H1 (cell line): ENCODE data around the gene CADM1. TPM values are rescaled to one million over a fixed set of nuclear protein-coding genes. Genes with fewer than 3 reads are reported as not detected.

ENCODE experiments used
- HDAC6 ChIP-seq: IDR thresholded peaks from one replicate; pipeline ENCODE4 v1.7.1; 2012; ENCODE audit warnings: low read depth, mild to moderate bottlenecking, inconsistent platforms, low read length, moderate library complexity
- JUND ChIP-seq: IDR thresholded peaks from 2 replicates; pipeline ENCODE4 v1.6.1; 2011; ENCODE audit warnings: mild to moderate bottlenecking, improper control_type of control experiment, low read length
- NANOG ChIP-seq: IDR thresholded peaks from 2 replicates; pipeline ENCODE4 v1.6.1; 2011; ENCODE audit warnings: low read length, low read depth, mild to moderate bottlenecking, inconsistent platforms; ENCODE audit not compliant: insufficient read depth, poor library complexity, severe bottlenecking
- TCF12 ChIP-seq: IDR thresholded peaks from 2 replicates; pipeline ENCODE4 v1.6.1; 2011; ENCODE audit warnings: low read depth, mild to moderate bottlenecking, low read length
- polyA plus RNA-seq, 7 experiments: library from polyadenylated mRNA; depleted of rRNA in 3 of 7; stranded (reverse) in 5 of 7; unstranded in 2 of 7; fragments of >200 nt in 5 of 7; fragments of 200-250 nt in 2 of 7; gene quantifications; 1 replicate in 5 of 7; 2 replicates in 1 of 7; 4 replicates in 1 of 7; pipeline versions ENCODE4 v1.2.1 to v1.2.3, GENCODE V29; 2011 to 2013; ENCODE audit warnings: missing spikeins in 2 of 7, mixed read lengths in 2 of 7
- total RNA-seq: library from RNA; stranded (reverse); fragmentation: NEBNext Ultra II Directional; extraction: Animal tissue kit (Norgen Biotek cat#: 25700); gene quantifications from 2 replicates; pipeline ENCODE4 v1.2.1, GENCODE V29; 2021
- TF ChIP-seq, protein P1 (sequence below): fragments of 300-600 bp; sonication (generic); IDR thresholded peaks from 2 replicates; pipeline ENCODE4 v1.7.1; 2012; ENCODE audit warnings: low read length, moderate library complexity, mild to moderate bottlenecking, inconsistent platforms; ENCODE audit not compliant: insufficient replicate concordance
- TF ChIP-seq, protein P2 (sequence below): IDR thresholded peaks from 2 replicates; pipeline ENCODE4 v1.6.1; 2012; ENCODE audit warnings: inconsistent platforms
- TF ChIP-seq, protein P3 (sequence below), 3 experiments: IDR thresholded peaks; 1 replicate in 2 of 3; 2 replicates in 1 of 3; pipeline versions ENCODE4 v1.5.1 to v1.6.1; 2011; ENCODE audit warnings: low read length in 3 of 3, mild to moderate bottlenecking in 3 of 3, inconsistent platforms in 2 of 3, low read depth in 1 of 3, moderate library complexity in 1 of 3; ENCODE audit not compliant: insufficient read depth in 1 of 3; ENCODE audit errors: control extremely low read depth in 1 of 3

The CADM1 gene
- total and polyA plus RNA-seq, 2 of the 8 experiments (the other 6 are each of a cell fraction or from before 2014, with no cell fraction given): 8.3 to 25.3 TPM

DNA sequence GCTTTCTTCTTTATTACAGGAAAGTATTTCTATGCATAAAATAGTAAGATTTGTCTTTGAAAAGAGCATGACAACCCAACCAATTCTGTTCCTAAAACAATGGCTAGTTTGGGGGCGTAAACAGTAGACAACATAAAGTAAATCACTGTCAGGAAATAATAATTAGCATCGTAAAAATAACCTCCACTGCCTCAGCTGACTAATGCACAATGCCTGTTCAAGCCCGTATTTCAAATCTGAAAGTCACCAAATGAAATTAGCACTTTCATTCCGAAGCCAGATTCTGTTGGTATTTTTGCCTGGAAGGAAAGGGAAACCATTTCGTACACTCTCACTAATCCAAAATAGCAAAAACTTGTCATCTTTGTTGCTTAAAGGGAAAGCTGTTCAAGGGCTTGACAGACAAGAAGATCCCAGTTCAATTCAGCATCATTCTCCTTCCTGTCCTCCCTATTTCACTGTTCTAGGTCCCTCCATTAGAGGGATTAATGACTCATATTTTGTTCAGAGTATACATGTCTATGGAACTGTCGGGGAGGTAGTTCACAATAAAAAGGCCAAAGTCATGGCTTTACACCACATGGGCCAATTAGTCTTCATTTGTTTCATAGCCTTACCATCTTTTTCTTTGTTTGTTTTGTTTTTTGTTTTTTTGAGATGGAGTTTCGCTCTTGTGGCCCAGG, 154.7 kb downstream of the CADM1 start (continued):
- TF ChIP-seq, protein P1, sequence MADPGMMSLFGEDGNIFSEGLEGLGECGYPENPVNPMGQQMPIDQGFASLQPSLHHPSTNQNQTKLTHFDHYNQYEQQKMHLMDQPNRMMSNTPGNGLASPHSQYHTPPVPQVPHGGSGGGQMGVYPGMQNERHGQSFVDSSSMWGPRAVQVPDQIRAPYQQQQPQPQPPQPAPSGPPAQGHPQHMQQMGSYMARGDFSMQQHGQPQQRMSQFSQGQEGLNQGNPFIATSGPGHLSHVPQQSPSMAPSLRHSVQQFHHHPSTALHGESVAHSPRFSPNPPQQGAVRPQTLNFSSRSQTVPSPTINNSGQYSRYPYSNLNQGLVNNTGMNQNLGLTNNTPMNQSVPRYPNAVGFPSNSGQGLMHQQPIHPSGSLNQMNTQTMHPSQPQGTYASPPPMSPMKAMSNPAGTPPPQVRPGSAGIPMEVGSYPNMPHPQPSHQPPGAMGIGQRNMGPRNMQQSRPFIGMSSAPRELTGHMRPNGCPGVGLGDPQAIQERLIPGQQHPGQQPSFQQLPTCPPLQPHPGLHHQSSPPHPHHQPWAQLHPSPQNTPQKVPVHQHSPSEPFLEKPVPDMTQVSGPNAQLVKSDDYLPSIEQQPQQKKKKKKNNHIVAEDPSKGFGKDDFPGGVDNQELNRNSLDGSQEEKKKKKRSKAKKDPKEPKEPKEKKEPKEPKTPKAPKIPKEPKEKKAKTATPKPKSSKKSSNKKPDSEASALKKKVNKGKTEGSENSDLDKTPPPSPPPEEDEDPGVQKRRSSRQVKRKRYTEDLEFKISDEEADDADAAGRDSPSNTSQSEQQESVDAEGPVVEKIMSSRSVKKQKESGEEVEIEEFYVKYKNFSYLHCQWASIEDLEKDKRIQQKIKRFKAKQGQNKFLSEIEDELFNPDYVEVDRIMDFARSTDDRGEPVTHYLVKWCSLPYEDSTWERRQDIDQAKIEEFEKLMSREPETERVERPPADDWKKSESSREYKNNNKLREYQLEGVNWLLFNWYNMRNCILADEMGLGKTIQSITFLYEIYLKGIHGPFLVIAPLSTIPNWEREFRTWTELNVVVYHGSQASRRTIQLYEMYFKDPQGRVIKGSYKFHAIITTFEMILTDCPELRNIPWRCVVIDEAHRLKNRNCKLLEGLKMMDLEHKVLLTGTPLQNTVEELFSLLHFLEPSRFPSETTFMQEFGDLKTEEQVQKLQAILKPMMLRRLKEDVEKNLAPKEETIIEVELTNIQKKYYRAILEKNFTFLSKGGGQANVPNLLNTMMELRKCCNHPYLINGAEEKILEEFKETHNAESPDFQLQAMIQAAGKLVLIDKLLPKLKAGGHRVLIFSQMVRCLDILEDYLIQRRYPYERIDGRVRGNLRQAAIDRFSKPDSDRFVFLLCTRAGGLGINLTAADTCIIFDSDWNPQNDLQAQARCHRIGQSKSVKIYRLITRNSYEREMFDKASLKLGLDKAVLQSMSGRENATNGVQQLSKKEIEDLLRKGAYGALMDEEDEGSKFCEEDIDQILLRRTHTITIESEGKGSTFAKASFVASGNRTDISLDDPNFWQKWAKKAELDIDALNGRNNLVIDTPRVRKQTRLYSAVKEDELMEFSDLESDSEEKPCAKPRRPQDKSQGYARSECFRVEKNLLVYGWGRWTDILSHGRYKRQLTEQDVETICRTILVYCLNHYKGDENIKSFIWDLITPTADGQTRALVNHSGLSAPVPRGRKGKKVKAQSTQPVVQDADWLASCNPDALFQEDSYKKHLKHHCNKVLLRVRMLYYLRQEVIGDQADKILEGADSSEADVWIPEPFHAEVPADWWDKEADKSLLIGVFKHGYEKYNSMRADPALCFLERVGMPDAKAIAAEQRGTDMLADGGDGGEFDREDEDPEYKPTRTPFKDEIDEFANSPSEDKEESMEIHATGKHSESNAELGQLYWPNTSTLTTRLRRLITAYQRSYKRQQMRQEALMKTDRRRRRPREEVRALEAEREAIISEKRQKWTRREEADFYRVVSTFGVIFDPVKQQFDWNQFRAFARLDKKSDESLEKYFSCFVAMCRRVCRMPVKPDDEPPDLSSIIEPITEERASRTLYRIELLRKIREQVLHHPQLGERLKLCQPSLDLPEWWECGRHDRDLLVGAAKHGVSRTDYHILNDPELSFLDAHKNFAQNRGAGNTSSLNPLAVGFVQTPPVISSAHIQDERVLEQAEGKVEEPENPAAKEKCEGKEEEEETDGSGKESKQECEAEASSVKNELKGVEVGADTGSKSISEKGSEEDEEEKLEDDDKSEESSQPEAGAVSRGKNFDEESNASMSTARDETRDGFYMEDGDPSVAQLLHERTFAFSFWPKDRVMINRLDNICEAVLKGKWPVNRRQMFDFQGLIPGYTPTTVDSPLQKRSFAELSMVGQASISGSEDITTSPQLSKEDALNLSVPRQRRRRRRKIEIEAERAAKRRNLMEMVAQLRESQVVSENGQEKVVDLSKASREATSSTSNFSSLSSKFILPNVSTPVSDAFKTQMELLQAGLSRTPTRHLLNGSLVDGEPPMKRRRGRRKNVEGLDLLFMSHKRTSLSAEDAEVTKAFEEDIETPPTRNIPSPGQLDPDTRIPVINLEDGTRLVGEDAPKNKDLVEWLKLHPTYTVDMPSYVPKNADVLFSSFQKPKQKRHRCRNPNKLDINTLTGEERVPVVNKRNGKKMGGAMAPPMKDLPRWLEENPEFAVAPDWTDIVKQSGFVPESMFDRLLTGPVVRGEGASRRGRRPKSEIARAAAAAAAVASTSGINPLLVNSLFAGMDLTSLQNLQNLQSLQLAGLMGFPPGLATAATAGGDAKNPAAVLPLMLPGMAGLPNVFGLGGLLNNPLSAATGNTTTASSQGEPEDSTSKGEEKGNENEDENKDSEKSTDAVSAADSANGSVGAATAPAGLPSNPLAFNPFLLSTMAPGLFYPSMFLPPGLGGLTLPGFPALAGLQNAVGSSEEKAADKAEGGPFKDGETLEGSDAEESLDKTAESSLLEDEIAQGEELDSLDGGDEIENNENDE: no peak
- TF ChIP-seq, protein P2, sequence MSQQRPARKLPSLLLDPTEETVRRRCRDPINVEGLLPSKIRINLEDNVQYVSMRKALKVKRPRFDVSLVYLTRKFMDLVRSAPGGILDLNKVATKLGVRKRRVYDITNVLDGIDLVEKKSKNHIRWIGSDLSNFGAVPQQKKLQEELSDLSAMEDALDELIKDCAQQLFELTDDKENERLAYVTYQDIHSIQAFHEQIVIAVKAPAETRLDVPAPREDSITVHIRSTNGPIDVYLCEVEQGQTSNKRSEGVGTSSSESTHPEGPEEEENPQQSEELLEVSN: no peak
- TF ChIP-seq HDAC6: no peak
- TF ChIP-seq NANOG: no peak
- TF ChIP-seq JUND: no peak
- TF ChIP-seq TCF12: no peak
- TF ChIP-seq, protein P3, sequence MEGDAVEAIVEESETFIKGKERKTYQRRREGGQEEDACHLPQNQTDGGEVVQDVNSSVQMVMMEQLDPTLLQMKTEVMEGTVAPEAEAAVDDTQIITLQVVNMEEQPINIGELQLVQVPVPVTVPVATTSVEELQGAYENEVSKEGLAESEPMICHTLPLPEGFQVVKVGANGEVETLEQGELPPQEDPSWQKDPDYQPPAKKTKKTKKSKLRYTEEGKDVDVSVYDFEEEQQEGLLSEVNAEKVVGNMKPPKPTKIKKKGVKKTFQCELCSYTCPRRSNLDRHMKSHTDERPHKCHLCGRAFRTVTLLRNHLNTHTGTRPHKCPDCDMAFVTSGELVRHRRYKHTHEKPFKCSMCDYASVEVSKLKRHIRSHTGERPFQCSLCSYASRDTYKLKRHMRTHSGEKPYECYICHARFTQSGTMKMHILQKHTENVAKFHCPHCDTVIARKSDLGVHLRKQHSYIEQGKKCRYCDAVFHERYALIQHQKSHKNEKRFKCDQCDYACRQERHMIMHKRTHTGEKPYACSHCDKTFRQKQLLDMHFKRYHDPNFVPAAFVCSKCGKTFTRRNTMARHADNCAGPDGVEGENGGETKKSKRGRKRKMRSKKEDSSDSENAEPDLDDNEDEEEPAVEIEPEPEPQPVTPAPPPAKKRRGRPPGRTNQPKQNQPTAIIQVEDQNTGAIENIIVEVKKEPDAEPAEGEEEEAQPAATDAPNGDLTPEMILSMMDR (IDR thresholded peaks at IDR 0.05; ENCODE audit: control extremely low read depth in 1 of 3, insufficient read depth in 1 of 3, low read depth in 1 of 3, low read length in 3 of 3): no peak
